ENCODE measurements around the gene PBX4.

PBX4 gene

DNA sequence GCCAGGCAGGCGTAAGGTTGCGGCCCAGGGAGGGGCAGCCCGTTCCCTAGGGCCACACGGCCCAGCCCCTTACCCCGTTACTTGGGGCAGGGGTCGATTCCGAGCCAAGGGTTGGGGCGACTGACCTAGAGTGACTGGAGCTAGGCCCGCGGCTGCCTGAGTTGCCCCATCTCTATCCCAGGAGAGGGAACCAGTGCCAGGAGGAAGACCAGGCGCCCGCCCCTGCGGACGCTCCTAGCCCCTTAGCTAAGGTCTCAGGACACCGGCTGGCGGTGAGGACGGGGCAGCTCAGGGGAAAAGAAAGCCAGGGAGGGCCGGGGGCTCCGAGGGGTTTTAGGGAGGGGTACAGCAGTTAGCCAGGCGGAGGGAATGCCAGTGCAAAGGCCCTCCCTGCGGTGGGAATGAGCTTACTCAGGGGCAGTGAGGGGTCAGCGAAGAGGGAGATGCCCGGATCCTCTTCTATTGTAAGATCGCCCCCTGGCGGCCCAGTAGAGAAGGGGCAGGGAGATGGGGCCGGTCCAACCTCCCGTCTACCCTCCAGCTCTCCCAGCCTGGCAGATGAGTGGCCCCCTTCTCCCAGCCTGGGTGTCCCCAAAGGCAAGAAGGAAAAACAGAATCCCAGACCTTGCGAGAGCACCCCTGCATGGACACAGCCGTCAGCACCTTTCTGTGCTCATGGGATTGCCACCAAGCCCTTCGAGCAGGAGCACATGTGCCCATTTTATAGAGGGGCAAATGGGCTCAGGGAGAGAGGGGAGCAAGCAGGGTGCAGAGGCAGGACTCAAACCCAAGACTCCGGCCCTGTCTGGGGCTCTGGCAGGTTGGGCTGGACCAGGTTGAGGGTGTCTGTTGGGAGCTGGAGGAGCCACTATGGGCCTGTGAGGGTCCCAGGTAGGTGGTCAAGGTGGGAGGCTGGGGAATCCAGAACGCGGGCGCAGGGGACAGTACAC is 64.1 kb downstream of the PBX4 start:
- DNase-seq (ENCODE audit: low read depth in 2 of 2): peak; percentile 41 to 54
- no peak overlapping the region for H3K4me3 ChIP-seq (replicated peaks in 1 of 2; ENCODE audit: low read depth in 2 of 2, low read length in 2 of 2)
- TF ChIP-seq CTCF (IDR thresholded peaks at IDR 0.05; ENCODE audit: low read depth, low read length): peak; percentile 86

DNA sequence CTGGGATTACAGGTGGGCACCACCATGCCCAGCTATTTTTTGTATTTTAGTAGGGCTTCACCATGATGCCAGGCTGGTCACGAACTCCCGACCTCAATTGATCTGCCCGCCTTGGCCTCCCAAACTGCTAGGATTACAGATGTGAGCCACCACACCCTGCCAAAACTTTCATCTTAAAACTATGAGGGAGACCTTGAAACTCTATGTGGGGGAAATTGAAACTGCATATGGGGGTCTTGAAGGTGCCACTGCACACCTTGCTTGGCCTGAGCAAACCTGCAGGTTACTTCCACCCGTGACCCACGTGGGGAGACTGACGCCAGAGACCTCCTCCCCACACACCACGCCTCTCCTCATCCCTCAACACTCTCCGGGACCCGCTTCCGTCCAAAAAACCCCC is 64.8 kb downstream of the PBX4 start:
- no peak for TF ChIP-seq CTCF (IDR thresholded peaks at IDR 0.05; ENCODE audit: low read depth, low read length)
- no peak for DNase-seq (ENCODE audit: low read depth in 2 of 2)
- H3K4me3 ChIP-seq (replicated peaks in 1 of 2; ENCODE audit: low read depth in 2 of 2, low read length in 2 of 2): no peak overlapping the region

DNA sequence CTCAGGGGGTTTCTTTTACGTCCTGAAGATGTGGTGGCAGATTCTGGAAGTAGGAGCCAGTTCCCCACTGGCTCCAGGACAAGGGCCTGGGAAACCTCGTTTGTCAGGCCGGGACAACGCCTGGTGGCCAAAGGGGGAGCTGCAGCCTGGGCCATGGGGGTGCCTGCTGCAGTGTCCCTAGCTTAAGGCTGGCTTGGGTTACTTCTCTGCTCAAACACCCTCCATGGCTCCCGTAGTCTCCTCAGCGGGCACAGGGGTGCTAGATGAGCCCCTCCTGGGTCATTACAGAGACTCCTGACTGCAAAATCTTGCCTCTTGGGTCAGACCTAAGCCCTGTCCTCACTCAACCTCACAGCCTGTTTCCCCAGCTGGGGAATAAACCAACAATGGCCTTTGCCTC is 65.7 kb downstream of the PBX4 start:
- peak; percentile 79 for TF ChIP-seq CTCF (IDR thresholded peaks at IDR 0.05; ENCODE audit: low read depth, low read length)
- no peak overlapping the region for H3K4me3 ChIP-seq (replicated peaks in 1 of 2; ENCODE audit: low read depth in 2 of 2, low read length in 2 of 2)
- peak; percentile 34 for DNase-seq (ENCODE audit: low read depth in 2 of 2)

DNA sequence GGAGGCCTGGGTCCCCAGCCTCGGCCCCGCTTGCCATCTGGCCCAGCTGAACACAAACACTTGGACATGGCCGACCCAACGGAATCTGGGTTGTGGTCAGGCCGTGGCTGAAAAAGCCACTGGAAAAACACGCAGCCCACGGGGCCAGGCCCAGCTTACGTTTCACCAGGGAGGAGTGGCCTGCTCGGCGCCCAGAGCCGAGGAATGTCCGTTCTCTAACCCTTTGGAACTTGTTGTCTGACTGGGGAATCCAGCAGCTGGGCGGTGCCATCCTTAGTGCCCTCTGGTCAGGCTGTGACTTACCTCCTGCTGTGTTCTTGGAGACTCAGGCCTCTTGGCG is 66.7 kb downstream of the PBX4 start:
- H3K4me3 ChIP-seq (replicated peaks in 1 of 2; ENCODE audit: low read depth in 2 of 2, low read length in 2 of 2): no peak overlapping the region
- DNase-seq (ENCODE audit: low read depth in 2 of 2): no peak
- no peak for TF ChIP-seq CTCF (IDR thresholded peaks at IDR 0.05; ENCODE audit: low read depth, low read length)

DNA sequence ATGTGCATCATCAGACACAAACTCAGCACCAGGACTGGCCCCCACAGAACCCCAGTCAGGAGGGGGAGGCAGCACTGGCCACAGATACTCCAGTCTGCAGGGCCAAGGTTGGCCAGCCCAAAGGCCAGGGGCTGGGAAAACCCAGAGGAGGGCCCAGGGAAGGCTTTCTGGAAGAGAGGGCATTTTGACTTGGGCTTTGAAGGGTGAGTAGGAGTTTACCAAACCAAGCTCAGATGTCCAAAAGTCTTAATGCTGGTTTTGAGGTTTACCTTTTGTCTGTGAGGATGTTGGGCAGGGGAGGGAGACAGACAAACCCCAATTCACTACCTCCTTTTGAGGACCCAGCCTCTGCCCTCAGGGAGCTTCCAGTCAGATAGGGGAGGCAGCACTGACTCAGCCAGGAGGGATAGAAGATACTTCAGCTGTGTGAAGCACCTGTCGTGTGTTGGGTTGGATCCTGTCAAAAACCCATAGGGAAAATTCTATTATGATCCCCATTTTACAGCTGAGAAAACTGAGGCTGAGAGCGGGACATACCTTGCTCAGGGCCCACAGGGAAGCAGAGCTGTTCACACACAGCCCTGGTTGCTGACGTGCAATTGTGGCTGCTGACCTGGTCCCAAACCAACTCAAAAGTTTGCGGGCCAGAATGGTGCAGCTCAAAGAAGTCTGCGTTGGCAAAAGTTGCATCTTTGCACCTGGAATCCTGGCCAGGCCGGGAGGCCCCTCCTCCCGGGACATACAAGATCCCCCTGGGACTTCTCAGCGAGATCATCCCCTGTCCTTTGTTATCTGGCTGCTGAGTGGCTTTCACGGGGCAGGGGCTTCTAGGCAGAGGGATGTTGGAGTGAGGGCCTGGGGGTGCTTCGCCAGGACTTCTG is 67.3 kb downstream of the PBX4 start:
- DNase-seq (ENCODE audit: low read depth in 2 of 2): no peak
- TF ChIP-seq CTCF (IDR thresholded peaks at IDR 0.05; ENCODE audit: low read depth, low read length): no peak
- no peak overlapping the region for H3K4me3 ChIP-seq (replicated peaks in 1 of 2; ENCODE audit: low read depth in 2 of 2, low read length in 2 of 2)

DNA sequence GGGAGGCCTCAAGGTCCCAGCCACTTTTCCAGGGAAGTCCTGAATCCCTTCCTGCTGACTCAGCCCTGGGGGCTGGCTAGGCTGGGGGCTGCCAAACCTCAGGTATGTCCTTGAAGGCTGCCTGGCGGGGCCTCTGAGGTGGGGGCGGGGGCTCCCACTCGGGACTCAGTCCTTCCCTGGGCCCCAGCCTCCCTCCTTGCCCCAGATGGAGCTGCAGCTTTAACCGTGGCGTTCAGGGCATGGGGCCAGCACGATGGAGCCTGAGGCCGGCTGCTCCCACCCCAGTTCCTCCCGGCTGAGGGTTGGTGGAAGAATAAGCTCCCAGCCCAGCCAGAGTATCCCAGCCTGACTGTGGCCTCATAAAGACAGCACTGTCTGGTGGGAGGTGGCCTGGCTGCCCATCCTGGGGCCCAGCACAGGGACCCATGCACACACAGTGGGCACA is 68.0 kb downstream of the PBX4 start:
- no peak for TF ChIP-seq CTCF (IDR thresholded peaks at IDR 0.05; ENCODE audit: low read depth, low read length)
- DNase-seq (ENCODE audit: low read depth in 2 of 2): peak in 1 of 2 donors; percentile 39
- no peak overlapping the region for H3K4me3 ChIP-seq (replicated peaks in 1 of 2; ENCODE audit: low read depth in 2 of 2, low read length in 2 of 2)
